ENCODE measurements around the gene GH2.

- no peak for TF ChIP-seq CTCF (IDR thresholded peaks at IDR 0.05)
- no peak for TF ChIP-seq EZH2 (IDR thresholded peaks at IDR 0.05)
Measured at GRCh38 chr17:63840591-63841349, 41.0 kb downstream of the GH2 start.
